GM06990 (cell line): ENCODE results near the gene SAE1.

Experiments
- DNase-seq: peaks from one replicate; pipeline ENCODE4 v3.0.0-alpha.2; 2011; ENCODE audit not compliant: insufficient read length; ENCODE audit errors: extremely low read depth
- H3K27me3 ChIP-seq: replicated peaks from 2 replicates; pipeline ENCODE4 v1.6.0; 2011; ENCODE audit warnings: low read length; ENCODE audit not compliant: control insufficient read depth, insufficient read depth
- H3K36me3 ChIP-seq: 2 replicates; pipeline ENCODE4 v1.5.1; 2011; ENCODE audit warnings: low read length; ENCODE audit not compliant: control insufficient read depth, insufficient read depth
- H3K4me3 ChIP-seq: replicated peaks from 2 replicates; pipeline ENCODE4 v1.5.1; 2011; ENCODE audit warnings: low read depth, mild to moderate bottlenecking, control low read depth, low read length
- TF ChIP-seq, protein P1 (sequence below): IDR thresholded peaks from 2 replicates; pipeline ENCODE4 v1.5.1; 2011; ENCODE audit warnings: low read length, control low read depth, mild to moderate bottlenecking, inconsistent platforms; ENCODE audit not compliant: insufficient read depth, poor library complexity, severe bottlenecking

Gene SAE1

DNA sequence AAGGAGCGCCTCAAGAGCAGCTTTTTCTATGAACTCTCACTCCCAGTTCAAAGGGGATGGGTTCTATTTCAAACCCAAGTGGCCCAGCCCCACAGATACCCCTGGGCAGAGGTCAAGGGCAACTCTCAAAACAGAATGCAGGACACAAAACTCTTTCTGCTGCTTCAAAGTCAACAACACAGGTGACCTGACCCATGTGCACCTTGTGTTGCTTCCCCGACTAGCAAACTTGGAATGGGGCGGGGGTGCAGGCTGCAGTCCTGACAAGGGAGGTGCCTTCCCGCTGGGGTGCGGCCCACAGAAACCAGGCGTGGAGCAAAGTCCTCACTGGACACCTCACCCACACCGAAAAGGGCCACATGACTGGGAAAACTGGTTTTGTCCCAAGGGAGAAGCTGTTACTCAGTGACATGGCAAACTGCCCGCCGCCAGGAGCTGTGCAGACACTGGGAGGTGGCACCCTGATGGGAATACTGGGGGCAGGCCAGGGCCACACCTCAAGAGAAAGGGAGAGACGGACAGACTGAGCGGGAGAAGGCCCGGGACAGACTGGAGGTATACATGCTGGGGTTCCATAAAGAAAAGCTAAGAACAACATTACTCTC lies 34.4 kb upstream of the SAE1 start:
- no peak for DNase-seq
- Histone ChIP-seq H3K27me3 (no peaks in the 10 kb centered on the region), H3K36me3 (peaks cover 6% of the 10 kb centered on the region), H3K4me3 (peak overlapping the region; percentile 12; the same call in 1 of the 2 replicates)
- TF ChIP-seq, protein P1, sequence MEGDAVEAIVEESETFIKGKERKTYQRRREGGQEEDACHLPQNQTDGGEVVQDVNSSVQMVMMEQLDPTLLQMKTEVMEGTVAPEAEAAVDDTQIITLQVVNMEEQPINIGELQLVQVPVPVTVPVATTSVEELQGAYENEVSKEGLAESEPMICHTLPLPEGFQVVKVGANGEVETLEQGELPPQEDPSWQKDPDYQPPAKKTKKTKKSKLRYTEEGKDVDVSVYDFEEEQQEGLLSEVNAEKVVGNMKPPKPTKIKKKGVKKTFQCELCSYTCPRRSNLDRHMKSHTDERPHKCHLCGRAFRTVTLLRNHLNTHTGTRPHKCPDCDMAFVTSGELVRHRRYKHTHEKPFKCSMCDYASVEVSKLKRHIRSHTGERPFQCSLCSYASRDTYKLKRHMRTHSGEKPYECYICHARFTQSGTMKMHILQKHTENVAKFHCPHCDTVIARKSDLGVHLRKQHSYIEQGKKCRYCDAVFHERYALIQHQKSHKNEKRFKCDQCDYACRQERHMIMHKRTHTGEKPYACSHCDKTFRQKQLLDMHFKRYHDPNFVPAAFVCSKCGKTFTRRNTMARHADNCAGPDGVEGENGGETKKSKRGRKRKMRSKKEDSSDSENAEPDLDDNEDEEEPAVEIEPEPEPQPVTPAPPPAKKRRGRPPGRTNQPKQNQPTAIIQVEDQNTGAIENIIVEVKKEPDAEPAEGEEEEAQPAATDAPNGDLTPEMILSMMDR: no peak

DNA sequence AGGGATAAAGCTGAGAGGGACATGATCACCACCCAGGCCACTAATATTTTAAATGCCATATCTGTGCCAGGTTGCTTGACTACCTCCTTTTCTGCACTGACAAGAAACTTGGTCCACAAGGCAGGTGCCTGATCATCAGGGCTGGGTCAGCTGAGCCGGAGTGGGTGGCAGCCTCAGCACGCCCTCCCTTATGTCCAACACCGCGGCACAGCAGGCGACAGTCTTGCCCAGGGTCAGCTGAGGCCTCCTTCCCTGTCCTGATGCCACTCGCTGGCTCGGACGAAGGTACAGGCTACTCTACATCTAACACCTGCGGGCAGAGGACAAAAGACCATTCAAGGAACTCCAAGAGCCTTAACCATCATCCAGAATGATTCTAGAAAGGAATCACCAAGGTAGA lies 33.9 kb upstream of the SAE1 start:
- H3K27me3 ChIP-seq: no peaks in the 10 kb centered on the region
- peaks cover 6% of the 10 kb centered on the region for H3K36me3 ChIP-seq
- no peak overlapping the region for H3K4me3 ChIP-seq
- TF ChIP-seq, protein P1: no peak
- DNase-seq: no peak

DNA sequence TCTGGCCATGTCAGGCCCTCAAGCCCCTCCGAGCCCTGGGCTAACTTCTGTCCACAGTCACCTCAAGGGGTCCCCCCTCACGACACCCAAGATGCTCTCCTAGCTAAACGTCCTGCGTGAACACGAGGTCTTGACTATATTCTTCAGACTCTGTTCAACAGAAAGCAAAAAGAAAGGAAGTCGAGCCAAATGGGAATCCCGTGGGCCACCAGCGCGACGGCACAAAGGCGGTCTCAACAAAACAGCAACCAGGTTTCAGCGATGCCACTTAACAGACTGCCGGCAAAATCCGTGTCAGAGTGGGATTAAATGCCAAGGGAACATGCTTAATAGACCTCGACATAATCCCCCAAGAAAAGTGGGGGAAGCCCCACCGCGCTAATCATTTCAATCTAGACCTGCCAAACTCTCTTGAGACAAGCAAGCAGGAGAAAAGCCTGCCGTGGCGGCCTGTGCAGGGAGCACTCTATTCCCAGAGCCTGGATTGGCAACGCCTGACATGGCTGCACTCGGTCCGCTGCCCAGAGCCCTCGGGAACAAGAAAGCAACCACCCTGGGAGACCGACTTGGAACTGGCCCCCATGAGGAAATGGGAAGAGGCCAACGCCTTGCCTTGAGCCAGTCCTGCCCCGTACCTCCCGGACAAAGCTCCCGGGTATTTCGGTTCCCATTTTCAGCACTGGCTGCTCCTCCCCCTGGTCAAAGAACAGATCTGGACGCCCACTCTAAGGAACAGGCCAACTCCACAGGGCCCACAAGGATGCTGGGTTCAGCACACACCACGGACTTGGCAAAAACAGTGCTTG lies 33.0 kb upstream of the SAE1 start:
- DNase-seq: no peak
- H3K36me3 ChIP-seq: peaks cover 6% of the 10 kb centered on the region
- TF ChIP-seq, protein P1: no peak
- no peak overlapping the region for H3K4me3 ChIP-seq
- no peaks in the 10 kb centered on the region for H3K27me3 ChIP-seq

DNA sequence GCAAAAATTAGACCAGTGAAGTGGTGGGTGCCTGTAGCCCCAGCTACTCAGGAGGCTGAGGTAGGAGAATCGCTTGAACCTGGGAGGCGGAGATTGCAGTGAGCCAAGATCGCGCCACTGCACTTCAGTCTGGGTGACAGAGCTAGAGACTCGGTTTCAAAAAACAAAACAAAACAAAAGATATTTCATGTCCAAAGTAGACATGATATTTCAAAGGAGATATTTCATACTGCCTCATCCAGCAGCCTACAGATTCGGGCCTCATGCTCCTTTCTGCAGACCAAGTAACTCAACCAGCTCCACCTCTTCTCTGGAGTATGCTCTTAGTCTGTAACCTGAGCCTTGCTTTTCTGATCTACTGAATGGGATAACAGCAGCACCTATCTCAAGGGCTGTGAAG lies 32.0 kb upstream of the SAE1 start:
- TF ChIP-seq, protein P1: no peak
- H3K36me3 ChIP-seq: peaks cover 6% of the 10 kb centered on the region
- DNase-seq: no peak
- H3K27me3 ChIP-seq: no peaks in the 10 kb centered on the region
- no peak overlapping the region for H3K4me3 ChIP-seq

DNA sequence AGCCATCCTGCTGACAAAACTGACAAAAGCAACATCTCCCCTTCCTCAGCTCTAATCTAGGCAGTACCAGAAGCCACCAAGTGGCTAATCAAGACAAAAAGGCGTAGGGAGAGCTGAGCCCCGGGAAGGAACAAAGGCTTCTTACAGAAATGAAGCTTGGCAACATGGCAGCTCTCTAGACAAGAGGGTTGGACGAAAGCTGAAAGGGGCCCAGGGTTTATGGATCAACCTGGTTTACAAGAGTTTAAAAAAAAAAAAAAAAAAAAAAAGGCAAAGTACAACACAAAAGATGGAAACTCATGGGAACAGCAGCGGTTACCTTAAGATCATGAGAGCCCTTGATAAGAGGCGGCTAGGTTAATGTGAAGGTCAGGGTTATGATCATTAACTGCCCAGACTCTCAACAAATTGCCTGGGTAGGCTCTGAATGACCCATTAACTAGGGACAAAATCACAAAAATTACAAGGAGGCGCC lies 31.0 kb upstream of the SAE1 start:
- no peaks in the 10 kb centered on the region for H3K27me3 ChIP-seq
- H3K4me3 ChIP-seq: no peak overlapping the region
- peaks cover 6% of the 10 kb centered on the region for H3K36me3 ChIP-seq
- TF ChIP-seq, protein P1: no peak
- no peak for DNase-seq
